ENCODE measurements around the gene CRY1.
A peak's percentile ranks its signal among the peaks of the same experiment; 100 is the strongest.

CRY1 gene

DNA sequence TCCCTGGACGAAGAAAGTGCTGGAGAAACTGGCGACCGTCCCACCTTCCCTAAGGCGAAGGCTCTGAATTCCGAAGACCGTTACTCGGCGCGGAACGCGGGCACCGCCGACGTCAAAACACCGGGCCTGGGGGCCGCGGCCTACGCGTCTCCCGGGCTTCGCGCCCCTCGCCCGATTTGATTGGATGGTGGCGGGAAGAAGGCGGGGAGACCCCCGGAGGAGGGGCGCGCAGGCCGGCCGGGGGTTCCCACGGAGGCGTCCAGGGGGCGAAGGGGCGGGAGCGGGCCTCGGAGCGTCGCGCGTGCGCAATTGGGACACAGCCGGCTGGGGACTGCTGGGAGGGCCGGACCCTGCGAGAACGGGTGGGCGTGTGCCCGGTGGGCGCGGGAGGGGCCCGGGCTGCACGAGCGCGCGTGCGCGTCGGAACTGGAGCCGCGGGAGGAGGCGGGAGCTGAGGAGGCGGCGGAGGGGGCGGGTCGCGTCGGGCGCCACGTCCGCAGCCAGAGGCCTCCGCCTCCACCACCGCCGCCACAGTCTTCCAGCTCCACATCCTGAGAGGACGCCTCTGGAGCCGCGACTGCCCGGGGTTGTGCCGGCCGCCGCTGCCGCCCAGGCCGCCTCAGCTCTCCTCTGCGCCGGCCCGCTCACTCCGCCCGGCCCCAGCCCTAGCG lies 137.8 kb downstream of the CRY1 start, which contains the start of gene TMEM263:
Gene TMEM263 (plus strand): TSS at position 531 of the 671 bp plus-strand sequence. CDS start 11,210 bp downstream, outside the sequence.
- DNase-seq = peak; percentile 95 to 97

DNA sequence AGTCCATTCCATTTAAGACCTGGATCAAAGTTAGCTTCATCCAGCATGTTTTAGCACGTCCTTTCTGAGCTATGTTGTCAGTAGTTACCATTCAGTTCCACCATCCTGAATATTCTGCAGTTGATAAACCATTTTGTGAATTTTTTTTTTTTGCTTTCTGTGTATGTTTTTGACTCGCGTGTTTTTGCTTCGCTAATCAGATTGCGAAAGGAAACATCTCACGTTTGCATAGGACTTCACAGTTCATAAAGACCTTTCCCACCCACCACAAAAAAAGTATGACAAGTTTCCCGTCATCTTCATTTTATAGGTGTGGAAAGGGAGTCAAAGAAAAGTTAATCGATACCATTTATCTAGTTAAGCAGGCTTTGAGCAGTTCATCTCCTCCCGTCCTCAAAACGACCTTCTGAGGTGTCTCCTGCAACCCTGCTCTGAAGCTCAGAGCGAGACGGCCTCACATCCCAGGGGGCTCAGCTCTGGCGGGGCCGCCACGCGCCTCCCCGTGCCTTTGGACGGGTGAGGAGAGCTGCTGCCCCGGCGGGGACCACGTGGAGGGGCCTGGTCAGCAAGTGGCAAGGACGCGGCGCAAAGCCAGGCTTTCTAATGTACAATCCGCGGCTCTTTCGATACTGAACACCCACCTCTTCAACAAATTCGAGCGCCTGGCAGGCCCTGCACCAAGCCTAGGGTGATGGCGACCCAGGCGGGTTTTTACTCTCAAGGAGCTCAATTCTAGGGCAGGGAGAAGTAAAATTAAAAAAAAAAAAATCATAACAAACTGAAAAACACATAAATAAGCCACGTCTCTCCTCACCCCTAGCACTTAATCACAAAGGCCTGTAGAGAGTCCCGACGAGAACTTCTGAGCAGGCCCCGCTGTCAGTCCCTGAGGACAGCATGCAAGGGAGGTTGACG lies 138.6 kb downstream of the CRY1 start:
- peak; percentile 1 to 21 for DNase-seq

DNA sequence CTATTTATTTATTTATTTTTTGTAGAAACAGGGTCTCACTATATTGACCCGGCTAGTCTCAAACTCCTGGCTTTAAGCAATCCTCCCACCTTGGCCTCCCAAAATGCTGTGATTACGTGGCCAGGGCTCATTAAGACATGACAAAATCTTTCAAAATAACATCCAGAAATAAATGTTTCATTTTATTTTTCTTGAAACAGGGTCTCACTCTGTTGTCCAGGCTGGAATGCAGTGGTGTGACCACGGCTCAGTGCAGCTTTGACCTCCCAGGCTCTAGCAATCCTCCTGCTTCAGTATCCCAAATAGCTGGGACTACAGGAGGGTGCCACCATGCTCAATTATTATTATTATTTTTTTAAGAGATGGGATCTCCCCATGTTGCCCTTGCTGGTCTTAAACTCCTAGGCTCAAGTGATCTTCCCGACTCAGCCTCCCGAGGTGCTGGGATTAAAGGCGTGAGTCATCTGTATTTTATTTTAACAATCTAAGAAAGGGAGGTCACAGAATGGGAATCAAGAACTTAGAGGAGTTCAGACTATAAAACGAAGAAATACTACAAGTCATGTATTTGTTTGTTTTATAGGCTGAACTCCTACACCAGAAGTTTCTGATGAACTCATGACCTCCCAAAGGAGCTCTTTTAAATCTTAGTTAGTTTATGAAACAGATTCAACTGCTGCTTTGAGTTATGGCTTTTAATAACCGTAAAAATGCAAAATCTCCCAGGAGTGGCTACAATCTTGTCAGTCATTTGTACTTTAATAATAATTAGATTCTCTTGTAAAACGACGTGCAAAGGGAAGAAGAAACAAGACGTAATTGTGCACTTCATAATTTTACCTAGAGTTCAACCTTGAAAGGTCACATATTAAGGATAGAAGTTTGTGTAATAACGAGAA lies 139.7 kb downstream of the CRY1 start:
- no peak for DNase-seq

DNA sequence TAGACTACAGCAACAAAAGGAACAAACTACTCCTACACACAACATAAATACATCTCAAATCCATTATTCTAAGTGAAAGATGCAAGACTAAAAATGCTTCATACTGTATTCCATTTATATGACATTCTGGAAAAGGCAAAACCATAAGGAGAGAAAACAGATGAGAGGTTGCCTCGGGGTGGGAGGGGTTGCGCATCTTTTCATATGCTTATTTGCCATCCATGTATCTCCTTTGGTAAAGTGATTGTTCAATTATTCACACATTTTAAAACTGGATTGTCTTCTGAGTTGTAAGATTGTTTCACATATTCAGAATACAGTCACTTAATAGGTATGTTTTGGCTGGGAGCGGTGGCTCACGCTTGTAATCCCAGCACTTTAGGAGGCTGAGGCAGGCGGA lies 142.8 kb downstream of the CRY1 start:
- no peak for DNase-seq

DNA sequence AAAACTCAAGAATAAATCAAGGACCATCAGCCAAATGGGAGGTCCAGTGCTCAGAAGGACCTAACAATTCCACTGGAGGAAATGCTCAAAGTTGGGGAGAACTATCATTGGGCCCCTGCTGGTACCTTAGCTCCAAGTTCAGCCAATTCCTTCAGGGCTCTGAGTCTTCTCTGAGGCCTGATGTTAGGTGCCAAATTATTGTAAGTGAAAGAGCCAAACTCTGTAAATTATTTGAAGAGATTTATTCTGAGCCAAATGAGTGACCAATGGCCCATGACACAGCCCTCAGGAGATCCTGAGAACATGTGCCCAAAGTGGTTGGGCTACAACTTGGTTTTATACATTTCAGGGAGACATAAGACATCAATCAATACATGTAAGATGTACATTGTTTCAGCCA lies 145.9 kb downstream of the CRY1 start:
- DNase-seq = no peak

DNA sequence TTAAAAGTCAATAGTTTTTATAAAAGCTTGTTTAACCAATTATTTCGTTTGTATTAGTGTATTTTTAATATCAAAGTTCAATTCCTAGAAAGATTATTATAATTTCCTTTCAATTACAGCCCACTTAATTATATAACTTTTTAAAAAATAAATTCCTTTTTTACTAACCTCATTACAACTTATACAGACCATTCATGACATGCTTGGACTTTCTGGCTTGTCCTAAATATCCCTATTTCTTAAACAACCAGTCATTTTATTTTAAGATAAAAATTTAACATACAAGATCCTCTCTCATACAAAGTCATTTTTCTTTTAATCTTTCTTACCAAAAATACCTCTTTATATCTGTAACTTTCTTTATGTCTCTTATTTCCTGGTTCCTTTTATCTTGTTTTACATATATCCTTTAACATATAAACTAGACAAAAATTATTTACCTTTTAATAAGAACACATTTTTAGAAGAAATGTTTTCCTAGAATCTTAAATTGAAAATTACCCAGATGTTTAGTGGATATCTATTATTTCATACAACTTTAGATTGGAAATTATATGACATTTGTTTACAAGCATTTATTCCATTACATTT lies 148.0 kb downstream of the CRY1 start:
- DNase-seq = no peak

DNA sequence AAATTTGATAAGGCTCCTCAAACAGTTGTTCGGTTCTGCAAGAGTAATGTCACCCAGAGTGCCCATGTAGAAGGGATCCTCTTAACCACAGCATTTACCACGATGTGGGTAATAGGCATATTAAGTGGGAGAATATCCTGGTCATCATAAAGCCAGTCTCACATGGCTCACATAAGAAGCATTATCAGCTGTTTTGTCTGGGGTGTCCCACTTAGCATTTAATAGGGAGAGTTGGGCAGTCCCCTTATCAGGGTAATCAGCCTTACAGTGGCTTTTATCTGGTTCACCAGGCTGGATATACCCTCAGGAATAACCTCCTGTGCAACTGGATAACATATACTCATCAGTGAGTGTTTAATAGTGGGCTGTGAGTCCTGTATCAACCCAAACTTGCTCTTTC lies 150.6 kb downstream of the CRY1 start:
- DNase-seq = no peak

DNA sequence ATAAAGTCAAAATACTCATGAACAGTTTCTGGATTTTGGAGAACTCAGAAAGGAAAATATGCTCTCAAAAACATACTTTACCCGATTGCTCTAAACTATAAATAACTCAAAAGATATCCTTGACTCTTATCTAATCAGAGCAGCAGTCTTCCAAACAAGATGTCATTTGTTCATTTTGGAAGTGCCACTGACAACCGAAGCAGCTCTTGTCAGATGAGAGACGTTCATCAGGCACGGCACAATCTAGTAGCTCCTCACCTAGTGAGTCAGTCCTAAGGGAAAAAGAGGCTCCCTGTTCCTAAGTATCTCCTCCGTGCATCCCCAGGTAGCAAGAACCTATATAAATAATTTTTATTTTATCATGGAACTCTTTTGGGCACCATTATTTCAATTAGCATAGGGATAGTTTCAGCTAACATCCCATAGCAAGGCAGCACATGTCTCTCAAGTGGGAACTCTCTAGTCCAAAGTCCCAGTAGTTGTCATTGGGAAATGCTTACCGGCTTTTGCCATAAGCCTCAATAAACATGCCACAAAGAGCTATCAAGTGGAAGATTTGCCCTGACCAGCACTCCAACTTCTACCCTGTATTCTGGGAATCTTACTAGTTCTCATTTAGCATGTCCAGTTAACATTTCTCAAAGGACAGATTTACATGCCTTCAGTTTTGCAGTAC lies 151.7 kb downstream of the CRY1 start:
- DNase-seq = no peak
